Activated T-cell treated with anti-CD3 and anti-CD28 coated beads, Interleukin-2, amount 50 U/mL, for 4 hours (primary cell): ENCODE results near the gene GCLM. TPM values are rescaled to one million over a fixed set of nuclear protein-coding genes. Genes with fewer than 3 reads are reported as not detected.
"Not testable (repeated sequence)": the region's sequence is repeated elsewhere in the genome, so short reads cannot be mapped to it uniquely, and the experiment has no call there.

Experiments
- ATAC-seq, 2 donors: fragments of 200-7000 bp; cut with Tn5 transposase; one replicate each; pipeline ENCODE4 v1.10.0; 2021
- DNase-seq: peaks from one replicate; pipeline ENCODE4 v3.0.0-alpha.2; 2020
- H3K27me3 Mint-ChIP-seq: one replicate; pipeline ENCODE4 v1.8.0; 2021; ENCODE audit warnings: low read depth, mixed read lengths
- H3K36me3 Mint-ChIP-seq: one replicate; pipeline ENCODE4 v1.8.0; 2022; ENCODE audit warnings: mixed read lengths; ENCODE audit not compliant: insufficient read depth
- H3K4me1 Mint-ChIP-seq: one replicate; pipeline ENCODE4 v1.8.0; 2021; ENCODE audit warnings: low read depth, mixed read lengths
- H3K4me3 Mint-ChIP-seq: one replicate; pipeline ENCODE4 v1.8.0; 2021; ENCODE audit warnings: mild to moderate bottlenecking, moderate library complexity, mixed read lengths
- H3K9me3 Mint-ChIP-seq: one replicate; pipeline ENCODE4 v1.8.0; 2021; ENCODE audit warnings: mixed read lengths
- total RNA-seq, 3 donors: library from RNA; stranded (reverse); gene quantifications; one replicate each; pipeline ENCODE4 v1.2.1, GENCODE V29; 2021

GCLM gene, protein sequence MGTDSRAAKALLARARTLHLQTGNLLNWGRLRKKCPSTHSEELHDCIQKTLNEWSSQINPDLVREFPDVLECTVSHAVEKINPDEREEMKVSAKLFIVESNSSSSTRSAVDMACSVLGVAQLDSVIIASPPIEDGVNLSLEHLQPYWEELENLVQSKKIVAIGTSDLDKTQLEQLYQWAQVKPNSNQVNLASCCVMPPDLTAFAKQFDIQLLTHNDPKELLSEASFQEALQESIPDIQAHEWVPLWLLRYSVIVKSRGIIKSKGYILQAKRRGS
- 10 to 100 TPM; 23.3 to 36.9 (median 30.3) TPM for total RNA-seq

DNA sequence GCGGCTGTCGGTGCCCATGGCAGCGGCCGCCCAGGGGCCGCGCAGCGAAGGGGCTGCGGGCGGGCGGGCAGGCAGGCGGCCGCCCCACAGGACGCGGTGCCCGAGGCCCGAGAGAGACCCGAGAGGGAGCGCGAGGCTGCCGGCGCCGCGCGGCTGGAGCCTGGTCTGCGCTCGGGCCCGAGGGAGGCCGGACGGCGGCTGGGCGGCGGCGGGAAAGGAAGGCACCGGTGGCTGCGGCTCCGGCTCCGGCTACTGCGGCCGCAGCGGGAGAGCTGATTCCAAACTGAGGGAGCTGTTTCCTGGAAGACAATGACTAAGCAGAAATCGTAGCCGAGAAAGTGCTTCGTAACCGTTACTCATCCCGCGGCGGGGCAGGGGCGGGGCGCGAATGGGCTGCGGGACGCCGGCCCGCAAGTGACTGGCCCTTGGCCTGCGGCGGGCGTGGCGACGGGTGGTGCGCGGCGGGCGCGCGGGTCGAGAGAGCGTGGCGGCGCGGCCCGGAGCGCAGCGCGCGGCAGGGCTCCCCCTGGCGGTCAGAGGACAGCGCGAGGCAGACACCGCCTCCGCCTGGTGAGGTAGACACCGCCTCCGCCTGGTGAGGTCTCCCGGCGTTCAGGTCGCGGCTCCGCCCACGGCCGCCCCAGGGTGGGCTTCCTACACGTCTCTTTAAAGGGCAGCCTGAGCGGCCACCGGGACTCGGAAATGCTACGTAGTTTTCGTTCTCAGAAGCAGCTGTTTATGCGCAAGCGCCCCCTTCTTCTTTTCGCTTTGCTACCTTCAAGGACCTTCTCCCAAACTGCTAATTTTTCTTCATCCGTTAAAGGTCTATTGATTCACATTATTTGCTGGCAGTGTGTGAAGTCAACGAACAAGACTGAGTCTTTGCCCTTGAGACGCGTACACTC is at the start of gene GCLM:
GCLM (minus strand) TSS at position 285 of the 905 bp plus-strand sequence; CDS start at position 18, 267 bp downstream.
- Mint-ChIP-seq H3K4me3 (peak within 1 kb of the TSS; percentile 87), H3K9me3 (no peaks in the 10 kb centered on the region), H3K36me3 (peaks cover 4% of the 10 kb centered on the region), H3K27me3 (no peaks in the 10 kb centered on the region), H3K4me1 (peaks cover 35% of the 10 kb centered on the region)
- DNase-seq (peak; percentile 93), ATAC-seq (peak; percentile 92)

DNA sequence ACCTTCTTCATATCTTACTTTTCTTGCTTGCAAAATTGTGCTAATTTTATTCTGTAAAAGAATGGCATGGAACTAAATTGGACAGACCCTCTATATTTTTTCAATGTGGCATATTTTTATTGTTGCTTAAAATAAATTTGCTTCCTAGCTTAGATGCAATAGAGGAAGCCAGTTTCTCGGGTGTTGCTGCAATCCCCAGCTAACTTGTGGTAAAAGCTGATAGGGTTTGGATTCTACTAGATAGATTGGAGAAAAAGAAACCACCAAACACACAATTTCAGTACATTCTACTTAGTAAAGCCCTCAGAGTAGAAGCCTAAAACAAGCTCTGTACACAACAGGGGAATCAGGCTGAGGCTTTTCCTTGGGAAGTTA is 49.5 kb upstream of the GCLM start:
- ATAC-seq: no peak

DNA sequence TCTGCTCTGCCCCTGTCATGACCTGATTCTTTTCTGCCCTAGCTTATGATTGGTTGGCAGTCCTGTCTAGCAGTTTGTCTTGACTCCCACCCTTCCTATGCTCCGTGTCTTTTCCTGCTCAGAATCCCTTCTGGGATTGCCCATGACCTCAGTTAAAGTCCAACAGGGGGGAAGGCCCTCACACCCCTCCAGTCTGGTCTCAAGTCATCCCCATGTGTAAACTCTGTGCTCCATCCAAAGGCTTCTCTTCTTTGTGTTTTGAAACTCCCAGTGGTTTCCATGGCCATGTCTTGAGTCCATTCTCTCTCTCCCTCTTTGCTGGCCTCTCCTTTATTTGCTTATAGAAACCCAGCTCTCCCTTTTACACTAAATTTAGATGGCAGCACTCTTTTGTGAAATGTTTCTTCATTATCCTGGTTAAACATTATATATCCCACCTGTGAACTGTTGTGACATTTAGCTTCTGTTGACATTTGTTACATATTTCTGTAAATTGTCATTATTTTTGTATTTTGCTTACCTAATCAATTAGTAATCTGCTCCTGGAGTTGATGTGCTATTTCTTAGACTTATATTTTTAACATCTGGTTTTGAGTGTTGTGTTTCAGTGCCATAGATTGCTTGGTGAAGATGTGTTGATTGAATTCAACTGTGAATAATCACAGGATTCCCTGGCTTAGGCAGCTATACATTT is 48.9 kb upstream of the GCLM start:
- DNase-seq: no peak
- Mint-ChIP-seq H3K9me3 (peaks cover 32% of the 10 kb centered on the region), H3K4me1 (no peaks in the 10 kb centered on the region), H3K27me3 (peaks cover 1% of the 10 kb centered on the region), H3K4me3 (no peak overlapping the region), H3K36me3 (peaks cover 2% of the 10 kb centered on the region)
- ATAC-seq: no peak

More for the DNA sequence above, 49.5 kb upstream of the GCLM start:
- Mint-ChIP-seq H3K9me3 (peaks cover 30% of the 10 kb centered on the region), H3K36me3 (peaks cover 2% of the 10 kb centered on the region), H3K4me1 (no peaks in the 10 kb centered on the region), H3K27me3 (peaks cover 1% of the 10 kb centered on the region), H3K4me3 (no peak overlapping the region)
- no peak for DNase-seq

DNA sequence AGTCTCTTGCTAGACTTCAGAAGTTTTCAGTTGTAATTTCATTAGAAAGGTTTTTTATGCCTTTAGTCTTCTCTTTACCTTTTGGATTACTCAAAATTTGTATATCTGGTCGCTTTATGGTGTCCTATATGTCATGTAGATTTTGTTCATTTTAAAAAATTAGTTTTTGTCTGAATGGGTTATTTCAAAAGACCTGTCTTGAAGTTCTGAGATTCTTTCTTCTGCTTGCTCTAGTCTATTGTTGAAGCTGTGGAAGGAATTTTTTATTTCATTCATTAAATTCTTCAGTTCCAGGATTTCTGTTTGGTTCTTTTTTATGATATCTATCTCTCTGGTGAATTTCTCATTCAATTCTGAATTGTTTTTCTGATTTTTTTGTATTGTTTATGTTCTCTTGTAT is 46.5 kb upstream of the GCLM start:
- no peak overlapping the region for H3K4me3 Mint-ChIP-seq
- DNase-seq: no peak
- no peaks in the 10 kb centered on the region for H3K4me1 Mint-ChIP-seq
- H3K9me3 Mint-ChIP-seq: peaks cover 49% of the 10 kb centered on the region
- peaks cover 2% of the 10 kb centered on the region for H3K36me3 Mint-ChIP-seq
- ATAC-seq: no peak
- peaks cover 1% of the 10 kb centered on the region for H3K27me3 Mint-ChIP-seq

DNA sequence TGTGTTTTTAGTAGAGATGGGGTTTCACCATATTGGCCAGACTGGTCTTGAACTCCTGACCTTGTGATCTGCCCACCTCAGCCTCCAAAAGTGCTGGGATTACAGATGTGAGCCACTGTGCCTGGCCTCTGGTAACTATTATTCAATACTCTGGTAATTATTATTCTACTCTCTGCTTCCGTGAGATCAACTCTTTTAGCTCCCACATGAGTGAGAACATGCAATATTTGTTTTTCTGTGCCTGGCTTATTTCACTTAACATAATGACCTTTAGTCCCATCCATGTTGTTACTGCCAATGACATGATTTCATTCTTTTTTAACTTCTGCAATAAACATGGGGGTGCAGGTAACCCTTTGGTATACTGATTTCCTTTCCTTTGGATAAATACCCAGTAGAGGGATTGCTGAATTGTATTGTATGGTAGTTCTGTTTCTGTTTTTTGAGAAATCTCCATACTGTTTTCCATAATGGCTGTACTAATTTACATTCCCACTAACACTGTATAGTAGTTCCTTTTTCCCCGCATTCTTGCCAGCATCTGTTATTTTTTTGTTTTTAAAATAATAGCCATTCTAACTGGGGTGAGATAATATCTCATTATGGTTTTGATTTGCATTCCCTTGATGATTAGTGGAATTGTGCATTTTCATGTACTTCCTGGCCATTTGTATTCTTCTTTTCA is 37.9 kb upstream of the GCLM start:
- peaks cover 16% of the 10 kb centered on the region for H3K9me3 Mint-ChIP-seq
- not testable (repeated sequence) for H3K36me3 Mint-ChIP-seq, H3K4me3 Mint-ChIP-seq, ATAC-seq, H3K27me3 Mint-ChIP-seq, DNase-seq, H3K4me1 Mint-ChIP-seq

DNA sequence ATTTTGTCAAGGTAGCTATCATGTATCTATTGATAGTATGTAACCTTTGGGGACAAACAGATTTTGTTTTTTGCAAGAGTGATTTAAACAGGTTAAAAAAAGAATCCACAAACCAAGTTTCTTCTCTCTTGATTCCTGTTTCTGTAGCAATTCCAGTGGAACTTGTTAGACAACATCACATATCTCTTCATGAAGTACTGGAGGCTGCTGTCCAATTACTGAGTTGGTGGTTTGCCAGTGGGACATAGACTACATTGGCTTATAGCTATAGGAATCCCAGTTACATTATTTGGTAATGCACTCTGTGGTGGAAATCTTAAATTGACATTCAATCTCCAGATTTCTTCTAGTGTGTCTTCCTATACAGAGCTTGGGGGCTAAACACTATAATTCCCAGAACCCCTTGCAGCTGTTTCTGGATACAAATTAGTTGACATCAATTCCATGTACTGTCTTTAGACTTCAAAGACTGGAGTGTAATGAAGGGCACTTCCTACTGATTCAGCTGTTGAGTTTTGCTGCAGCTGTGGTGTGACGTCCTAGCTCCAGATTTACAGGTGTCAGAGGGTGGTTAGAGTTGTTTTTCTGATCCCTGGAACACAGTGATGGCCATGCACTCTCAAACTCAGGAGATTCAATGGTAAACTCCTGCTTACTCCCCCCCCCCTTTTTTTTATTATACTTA is 29.4 kb upstream of the GCLM start:
- Mint-ChIP-seq H3K9me3 (peaks cover 17% of the 10 kb centered on the region), H3K36me3 (no peaks in the 10 kb centered on the region), H3K4me3 (no peak overlapping the region), H3K27me3 (no peaks in the 10 kb centered on the region), H3K4me1 (no peaks in the 10 kb centered on the region)
- ATAC-seq (no peak), DNase-seq (no peak)

DNA sequence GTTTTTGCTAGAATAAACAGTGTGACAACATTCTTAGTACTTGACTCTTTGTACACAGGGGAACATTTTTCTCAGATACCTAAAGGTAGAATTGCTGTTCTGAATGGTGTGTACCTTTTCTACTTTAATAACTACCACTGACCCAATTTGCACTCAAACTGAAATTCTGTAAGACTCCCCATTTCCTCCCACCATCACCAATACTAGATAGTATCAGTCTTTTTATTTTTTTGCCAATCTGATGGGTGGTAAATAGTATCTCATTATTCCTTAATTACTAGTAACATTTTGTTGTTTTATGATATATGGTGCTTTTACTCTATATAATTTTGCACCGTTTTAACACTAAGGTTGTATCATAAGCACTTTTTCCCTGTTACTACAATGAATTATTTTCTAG is 28.8 kb upstream of the GCLM start:
- no peak for DNase-seq
- ATAC-seq: no peak
- Mint-ChIP-seq H3K27me3 (no peaks in the 10 kb centered on the region), H3K9me3 (peaks cover 17% of the 10 kb centered on the region), H3K4me3 (no peak overlapping the region), H3K36me3 (no peaks in the 10 kb centered on the region), H3K4me1 (no peaks in the 10 kb centered on the region)

DNA sequence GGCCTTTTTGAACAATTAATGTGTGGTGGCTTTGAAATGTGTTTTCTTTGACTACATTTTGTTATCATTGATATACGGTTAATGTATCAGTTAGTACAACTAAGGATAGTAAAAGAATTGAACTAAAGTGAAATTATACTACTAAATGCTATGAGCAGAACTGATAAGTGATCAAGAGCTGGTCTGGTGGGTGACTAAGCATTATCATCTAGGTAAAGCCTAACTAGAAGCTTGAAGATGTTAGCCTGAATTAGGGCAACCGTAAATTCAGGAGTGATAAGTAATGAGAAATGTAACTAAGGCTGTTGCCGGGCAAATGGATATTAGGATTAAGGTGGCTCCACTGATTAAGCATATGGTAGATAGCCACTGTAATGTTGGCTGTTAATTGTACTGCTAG is 16.0 kb upstream of the GCLM start:
- H3K4me3 Mint-ChIP-seq: no peak overlapping the region
- H3K36me3 Mint-ChIP-seq: no peaks in the 10 kb centered on the region
- ATAC-seq (no peak), DNase-seq (no peak)
- H3K9me3 Mint-ChIP-seq: peaks cover 18% of the 10 kb centered on the region
- H3K27me3 Mint-ChIP-seq: peaks cover 9% of the 10 kb centered on the region
- H3K4me1 Mint-ChIP-seq: no peaks in the 10 kb centered on the region

DNA sequence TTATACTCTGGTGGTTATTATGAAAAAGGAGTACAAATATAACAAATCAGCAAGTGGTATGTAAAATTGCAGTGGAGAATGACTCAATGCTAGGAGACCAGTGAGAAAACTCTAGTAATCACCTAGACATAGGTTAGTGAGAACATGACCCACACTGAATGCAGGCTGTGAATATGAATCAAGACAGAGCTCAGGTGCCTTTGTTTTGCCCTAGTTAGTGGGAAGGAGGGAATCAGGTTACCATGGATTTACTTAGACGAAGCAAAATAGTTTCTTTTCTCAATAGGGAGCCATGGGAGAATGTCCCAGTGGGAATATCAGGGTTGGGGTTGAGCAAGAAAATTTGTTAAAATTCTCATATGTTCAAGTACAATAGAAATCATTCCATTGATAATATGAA is 10.6 kb upstream of the GCLM start:
- H3K36me3 Mint-ChIP-seq: no peaks in the 10 kb centered on the region
- H3K9me3 Mint-ChIP-seq: no peaks in the 10 kb centered on the region
- no peak overlapping the region for H3K4me3 Mint-ChIP-seq
- H3K4me1 Mint-ChIP-seq: no peaks in the 10 kb centered on the region
- H3K27me3 Mint-ChIP-seq: peaks cover under 1% of the 10 kb centered on the region
- ATAC-seq: no peak
- no peak for DNase-seq

DNA sequence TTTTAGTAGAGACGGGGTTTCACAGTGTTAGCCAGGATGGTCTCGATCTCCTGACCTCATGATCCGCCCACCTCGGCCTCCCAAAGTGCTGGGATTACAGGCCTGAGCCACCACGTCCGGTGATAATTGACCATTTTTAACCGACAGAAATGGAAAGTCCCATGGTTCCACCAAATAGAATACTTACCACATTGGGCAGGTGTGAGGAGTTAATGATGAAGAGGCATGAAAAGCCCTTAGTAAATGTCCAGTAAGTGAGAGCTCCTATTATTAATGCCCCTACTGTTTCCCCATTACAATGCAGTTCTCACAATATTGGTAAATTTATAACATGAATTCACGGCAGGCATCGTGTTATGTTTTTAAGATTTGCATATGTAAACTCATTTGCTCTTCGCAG is 8.1 kb upstream of the GCLM start:
- Mint-ChIP-seq H3K4me1 (no peaks in the 10 kb centered on the region), H3K9me3 (no peaks in the 10 kb centered on the region), H3K36me3 (no peaks in the 10 kb centered on the region), H3K27me3 (no peaks in the 10 kb centered on the region), H3K4me3 (no peak overlapping the region)
- DNase-seq (no peak), ATAC-seq (no peak)

DNA sequence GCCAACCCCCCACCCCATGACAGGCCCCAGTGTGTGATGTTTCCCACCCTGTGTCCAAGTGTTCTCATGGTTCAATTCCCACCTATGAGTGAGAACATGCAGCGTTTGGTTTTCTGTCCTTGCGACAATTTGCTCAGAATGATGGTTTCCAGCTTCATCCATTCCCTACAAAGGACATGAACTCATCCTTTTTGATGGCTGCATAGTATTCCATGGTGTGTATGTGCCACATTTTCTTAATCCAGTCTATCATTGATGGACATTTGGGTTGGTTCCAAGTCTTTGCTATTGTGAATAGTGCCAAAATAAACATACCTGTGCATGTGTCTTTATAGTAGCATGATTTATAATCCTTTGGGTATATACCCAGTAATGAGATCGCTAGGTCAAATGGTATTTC is 1.6 kb upstream of the GCLM start:
- not testable (repeated sequence) for H3K4me3 Mint-ChIP-seq, H3K27me3 Mint-ChIP-seq, DNase-seq, H3K9me3 Mint-ChIP-seq, H3K36me3 Mint-ChIP-seq, ATAC-seq
- H3K4me1 Mint-ChIP-seq: peaks cover 26% of the 10 kb centered on the region

DNA sequence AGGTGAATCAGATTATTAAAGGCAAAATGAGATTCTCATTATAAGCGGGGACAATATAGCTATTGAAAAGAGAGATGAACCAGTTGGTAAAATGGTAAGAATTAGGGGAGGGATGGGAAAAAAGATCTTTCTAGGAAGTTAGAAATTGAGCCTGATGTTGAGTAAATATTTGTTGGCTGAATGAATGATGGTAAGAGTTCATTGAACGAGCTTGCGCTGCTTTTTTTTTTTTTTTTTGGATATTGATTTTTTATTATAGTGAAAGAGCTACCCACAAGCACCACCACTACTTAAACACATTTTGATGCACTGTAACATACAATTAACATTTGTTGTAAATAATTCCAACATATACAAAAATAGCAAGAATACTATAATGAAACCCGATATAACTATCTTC is 1.1 kb upstream of the GCLM start:
- H3K36me3 Mint-ChIP-seq: peaks cover 4% of the 10 kb centered on the region
- H3K4me3 Mint-ChIP-seq: peak overlapping the region; percentile 86
- DNase-seq (no peak), ATAC-seq (no peak)
- peaks cover 29% of the 10 kb centered on the region for H3K4me1 Mint-ChIP-seq
- H3K9me3 Mint-ChIP-seq: no peaks in the 10 kb centered on the region
- no peaks in the 10 kb centered on the region for H3K27me3 Mint-ChIP-seq

DNA sequence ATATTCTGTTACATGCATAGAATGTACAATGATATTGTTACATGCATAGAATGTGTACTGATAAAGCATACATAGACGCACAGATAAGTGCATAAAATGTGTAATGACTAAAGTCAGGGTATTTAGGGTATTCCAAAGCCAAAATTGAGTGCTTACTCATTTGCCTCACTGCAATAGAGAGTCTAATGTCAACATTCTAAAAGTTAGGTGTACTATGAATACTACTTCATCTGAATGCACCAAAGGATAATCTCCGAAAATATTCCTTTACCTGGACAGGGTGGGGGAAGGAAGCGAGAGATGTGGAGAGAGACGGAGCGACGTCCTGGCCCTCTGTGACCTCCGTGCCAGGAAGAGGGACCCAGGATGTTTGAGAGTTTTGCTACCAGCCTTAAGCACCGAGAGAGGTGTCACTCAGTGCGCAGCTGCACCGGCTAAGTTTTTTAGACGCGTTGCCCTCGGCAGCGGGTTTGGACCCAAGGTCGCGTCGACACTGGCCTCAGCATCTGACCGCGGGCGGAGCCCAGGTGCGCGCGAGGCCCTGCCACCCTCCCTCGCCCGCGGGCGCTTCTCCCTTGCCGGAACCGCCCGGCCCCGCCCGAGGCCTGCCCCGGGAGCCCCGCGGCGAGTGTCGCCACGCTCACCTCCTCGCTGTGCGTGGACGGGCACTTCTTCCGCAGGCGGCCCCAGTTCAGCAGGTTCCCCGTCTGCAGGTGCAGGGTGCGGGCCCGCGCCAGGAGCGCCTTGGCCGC is 660 bp downstream of the GCLM start:
- H3K9me3 Mint-ChIP-seq: no peaks in the 10 kb centered on the region
- H3K36me3 Mint-ChIP-seq: peaks cover 4% of the 10 kb centered on the region
- peak overlapping the region; percentile 87 for H3K4me3 Mint-ChIP-seq
- H3K27me3 Mint-ChIP-seq: no peaks in the 10 kb centered on the region
- ATAC-seq: peak; percentile 49 to 56
- DNase-seq: peak; percentile 37
- peaks cover 43% of the 10 kb centered on the region for H3K4me1 Mint-ChIP-seq
